Bone marrow (tissue), 2 donors: ENCODE data around the gene PISD.
"Not testable (repeated sequence)": the region's sequence is repeated elsewhere in the genome, so short reads cannot be mapped to it uniquely, and the experiment has no call there.

Source experiments
- DNase-seq, 2 donors: peaks; one replicate each; lab custom pipeline; 2025; lab: John Stamatoyannopoulos, UW

Gene PISD

DNA sequence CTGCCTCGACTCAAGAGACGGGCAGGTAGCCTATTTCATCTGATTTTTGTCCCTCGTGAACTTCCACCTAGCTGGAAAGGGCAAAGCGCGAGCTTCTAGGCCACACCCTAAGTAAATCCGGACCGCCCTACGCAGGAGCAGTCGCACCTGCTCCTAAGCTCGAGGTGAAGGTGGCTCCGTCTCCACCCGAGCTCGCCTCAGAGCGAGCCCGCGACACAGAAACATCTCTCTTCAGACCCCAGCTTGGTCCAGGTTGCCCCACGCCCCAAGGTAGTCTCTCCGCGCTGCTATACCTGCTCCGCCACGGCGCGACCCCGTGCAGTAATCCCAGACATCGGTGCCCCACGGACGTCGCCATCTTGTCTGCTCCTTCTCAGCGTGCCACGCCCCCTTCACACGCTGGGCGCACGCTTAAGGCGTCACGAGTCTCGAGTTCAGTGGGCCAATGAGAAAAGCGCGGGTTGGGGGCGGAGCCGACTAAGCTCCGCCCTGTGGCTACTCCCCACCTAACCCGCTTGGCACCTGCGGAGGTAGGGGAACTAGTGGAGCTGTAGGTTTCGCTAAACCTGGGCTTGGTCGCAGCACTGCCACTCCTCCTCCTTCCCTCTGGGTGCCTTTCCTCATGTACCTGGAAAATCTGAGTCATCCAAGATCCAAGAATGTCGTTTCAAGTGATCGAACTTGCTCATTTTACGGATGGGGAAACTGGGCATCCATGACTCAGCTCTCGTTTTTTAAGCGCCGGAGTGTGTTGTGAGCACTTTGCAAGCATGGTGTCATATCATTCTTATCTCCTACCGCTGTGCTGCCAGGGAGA, at the start of gene PISD:
Gene PISD, minus strand, starts transcription at position 365 of the 817 bp plus-strand sequence. Its CDS starts 7 bp downstream, at position 358.
- peak; percentile 85 to 91 for DNase-seq

DNA sequence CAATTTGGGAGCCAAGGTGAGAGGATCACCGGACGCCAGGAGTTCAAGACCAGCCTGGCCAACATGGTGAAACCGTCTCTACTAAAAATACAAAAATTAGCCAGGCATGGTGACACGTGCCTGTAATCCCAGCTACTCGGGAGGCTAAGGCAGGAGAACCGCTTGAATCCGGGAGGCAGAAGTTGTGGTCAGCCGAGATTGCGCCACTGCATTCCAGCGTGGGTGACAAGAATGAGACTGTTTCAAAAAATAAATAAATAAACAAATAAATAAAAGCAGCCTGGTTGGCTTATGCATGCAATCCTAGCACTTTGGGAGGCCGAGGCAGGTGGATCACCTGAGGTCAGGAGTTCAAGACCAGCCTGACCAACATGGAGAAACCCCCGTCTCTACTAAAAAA, 49.2 kb upstream of the PISD start:
- not testable (repeated sequence) for DNase-seq

DNA sequence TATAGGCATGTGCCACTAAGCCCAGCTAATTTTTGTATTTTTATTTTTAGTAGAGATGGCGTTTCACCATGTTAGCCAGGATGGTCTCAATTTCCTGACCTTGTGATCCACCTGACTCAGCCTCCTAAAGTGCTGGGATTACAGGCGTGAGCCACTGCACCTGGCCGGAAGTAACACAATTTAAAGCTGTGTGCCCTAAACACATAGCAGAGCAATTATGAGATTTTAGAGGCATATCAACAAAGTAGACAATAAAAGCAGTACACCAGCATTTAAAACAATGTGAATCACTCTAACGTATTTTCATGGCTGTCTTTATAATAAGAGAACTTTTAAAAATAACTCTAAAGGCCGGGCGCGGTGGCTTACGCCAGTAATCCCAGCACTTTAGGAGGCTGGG, 45.5 kb upstream of the PISD start:
- no peak for DNase-seq

DNA sequence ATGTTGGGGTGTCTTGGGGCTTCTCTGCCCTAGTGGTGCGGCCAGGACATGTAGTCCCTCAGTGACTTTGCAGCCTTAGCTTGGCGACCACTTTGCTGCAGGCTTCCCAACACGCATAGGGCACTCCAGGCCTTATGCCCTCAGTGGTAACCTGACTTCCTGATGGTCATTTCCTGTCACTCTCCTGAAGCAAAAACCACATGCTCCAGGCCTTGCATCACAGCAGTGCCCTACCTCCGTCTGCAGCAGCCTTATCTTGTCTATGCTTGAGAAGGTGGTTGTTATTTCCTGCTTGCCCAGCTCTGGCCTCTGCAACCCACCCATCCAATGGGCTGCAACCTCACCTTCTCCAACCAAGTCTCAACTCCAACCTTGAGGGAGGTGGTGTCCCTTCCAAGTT, 33.4 kb upstream of the PISD start:
- DNase-seq: no peak

DNA sequence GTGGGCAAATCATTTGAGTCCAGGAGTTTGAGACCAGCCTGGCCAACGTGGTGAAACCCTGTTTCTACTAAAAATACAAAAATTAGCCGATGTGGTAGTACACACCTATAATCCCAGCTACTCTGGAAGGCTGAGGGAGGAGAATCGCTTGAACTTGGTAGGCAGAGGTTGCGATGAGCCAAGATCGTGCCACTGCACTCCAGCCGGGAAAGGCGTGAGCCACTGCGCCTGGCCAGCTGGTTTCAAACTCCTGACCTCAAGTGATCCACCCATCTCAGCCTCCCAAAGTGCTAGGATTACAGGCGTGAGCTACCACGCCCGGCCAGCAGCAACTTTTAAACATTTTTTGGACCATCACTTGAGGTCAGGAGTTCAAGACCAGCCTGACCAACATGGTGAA, 32.0 kb upstream of the PISD start:
- DNase-seq: not testable (repeated sequence)

DNA sequence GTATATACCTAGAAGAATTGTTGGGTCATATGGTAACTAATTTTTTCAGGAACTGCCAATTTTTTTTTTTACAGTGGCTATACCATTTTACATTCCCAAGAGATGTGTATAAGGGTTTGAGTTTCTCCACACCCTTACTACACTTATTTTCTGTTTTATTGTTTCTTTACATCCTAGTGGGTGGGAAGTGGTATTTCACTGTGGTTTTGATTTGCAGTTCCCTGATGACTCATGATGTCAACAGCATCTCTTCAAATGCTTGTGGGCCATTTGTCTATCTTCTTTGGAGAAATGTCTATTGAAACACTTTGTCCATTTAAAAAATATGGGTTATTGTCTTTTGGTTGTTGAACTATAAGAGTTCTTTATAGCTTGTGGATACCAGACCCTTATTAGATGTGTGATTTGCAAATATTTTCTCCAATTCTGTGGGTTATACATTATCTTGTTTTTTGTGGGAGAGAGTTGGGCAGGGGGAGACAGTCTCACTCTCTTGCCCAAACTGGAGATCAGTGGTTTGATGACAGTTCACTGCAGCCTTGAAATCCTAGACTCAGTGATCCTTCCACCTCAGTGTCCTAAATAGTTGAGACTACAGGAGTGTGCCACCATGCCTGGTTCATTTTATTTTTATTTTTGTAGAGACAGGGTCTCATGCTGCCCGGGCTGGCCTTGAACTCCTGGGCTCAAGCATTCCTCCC, 30.3 kb upstream of the PISD start:
- DNase-seq: peak in 1 of 2 donors; percentile 7

DNA sequence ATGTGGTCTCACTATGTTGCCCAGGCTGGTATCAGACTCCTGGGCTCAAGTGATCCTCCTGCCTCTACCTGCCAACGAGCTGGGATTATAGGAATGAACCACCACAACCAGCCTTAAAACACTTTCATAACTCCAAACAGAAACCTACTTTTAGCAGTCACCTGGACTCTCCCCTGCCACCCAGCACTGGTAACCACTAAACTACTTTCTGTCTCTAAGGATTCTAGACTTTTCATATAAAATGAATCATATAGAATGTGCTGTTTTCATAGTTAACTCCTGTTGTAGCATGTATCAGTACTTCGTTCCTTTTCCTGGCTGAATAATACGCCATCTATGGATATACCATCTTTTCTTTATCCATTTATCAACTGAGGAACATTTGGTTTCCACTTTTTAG, 29.4 kb upstream of the PISD start:
- DNase-seq: no peak

DNA sequence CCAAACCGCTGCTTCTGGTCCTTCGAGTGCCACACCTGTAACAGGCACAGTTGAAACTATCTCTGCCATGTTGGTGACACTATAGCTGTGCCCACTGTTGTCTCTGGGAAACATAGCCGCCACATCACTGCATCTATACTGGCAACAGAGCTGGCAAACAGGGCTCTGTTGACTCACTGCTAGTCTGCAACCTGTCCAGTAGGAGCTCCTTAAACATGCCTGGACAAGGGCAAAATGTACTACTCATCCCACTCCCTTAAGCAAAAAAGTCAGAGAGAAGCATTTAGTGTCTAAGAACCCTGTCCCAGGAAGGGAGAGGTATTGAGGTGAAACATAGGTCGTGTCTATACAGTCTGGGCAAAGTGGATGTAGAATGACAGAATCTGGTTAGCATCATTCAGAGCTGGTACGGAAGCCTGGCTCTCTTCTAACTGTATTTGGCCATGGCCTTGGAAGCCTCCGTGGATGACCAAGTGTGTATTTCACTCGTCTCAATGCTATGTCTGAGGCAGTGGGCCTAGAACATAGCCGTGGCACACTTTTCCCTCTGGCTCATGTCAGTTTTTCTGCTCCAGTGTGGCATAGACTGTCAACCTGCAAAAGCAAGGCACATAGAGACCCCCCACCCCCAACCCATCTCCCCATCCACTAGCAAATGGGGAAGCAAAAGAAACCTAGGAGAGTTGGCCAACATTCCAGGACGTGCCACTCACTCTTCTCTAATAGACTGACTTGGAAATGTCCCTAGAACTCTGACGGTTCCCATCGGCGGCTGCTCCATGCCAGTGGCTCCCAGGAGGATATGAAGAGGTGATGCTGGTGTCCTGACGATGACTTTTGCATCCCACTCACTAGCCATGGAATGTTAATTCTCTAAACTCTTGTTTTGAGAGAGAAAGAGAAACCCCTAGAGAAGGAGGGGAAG, 21.4 kb upstream of the PISD start:
- no peak for DNase-seq

DNA sequence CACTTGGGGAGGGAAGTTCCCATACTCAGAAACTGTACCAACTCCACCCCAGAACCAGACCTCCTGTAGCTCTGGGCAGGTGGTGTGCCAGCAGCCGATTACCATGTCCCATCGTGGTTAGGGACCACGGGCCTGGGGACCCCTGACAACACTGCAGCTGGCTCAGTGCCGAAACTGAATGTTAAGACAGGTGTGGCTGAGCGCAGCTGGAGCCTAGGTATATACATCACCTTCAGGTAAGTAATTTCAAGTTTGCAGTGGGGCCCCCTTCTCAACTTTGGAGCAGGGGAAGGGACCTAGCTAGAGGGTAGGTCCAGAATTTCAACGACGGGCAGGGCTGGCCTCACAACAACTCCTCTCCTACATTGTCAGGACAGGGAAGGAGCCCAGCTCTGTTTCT, 20.7 kb upstream of the PISD start:
- DNase-seq: no peak

DNA sequence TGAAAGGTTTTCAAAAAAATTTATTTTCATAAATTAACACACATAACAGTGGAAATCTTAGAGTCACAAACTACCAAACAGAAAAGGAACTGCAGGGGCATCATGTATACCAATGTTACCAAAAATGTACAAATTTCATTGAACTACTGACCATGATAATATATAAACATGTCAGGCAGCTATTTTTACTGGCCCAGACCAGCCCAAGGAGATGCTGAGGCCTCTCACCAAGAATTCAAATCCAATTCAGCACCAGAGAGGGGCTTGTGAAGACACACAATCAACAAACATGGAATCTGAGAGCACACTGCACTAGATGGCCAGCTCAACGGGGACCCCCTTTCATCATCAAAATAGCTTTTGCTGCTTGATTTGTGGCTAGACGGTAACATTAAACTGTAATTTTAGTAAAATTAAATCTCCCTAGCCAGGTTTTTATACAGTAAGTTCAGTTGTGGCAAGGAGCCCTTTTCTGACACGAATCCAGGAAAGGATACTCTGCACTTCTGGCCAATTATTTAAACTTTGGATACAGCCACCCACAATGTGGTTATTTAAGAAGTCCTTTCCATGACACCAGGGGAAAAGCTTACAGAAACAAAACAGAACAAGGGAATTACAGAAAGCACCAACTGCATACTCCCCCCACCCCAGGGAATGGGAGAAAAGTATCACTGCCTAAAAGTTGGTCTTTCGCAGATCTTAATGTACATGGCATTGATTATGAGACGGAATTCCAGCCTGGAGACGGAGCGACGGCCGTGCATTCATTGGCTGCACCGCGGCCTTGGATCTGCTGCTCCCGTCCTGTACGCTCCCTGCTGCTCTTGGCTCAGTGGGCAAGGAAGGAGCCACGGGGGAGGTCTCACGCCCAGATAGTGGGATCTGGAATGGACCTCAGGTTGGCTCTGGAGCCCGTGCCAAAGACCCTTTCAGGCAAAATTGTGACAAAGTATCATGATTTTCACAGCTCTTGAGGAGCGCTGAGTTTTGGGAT, 19.6 kb upstream of the PISD start:
- DNase-seq: no peak

DNA sequence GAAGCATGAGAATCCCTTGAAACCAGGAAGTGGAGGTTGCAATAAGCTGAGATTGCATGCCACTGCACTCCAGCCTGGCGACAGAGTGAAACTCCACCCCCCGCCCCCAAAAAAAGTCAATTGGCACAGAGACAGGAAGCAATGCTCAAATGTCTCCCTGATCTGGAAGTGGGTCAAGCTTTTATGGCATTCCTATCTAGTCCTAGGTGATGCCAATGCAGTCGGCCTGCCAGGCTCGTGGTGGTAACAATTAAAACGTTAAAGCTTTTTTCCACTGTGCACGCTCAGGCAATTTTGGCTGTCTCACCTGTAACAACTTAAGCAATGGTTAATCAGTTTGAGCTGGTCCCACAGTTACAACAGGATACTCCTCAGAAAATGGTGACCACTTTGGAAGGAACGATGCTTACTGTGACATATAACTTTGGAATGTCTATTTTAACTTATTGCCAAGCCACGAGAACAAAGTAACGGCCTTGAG, 18.9 kb upstream of the PISD start:
- no peak for DNase-seq

DNA sequence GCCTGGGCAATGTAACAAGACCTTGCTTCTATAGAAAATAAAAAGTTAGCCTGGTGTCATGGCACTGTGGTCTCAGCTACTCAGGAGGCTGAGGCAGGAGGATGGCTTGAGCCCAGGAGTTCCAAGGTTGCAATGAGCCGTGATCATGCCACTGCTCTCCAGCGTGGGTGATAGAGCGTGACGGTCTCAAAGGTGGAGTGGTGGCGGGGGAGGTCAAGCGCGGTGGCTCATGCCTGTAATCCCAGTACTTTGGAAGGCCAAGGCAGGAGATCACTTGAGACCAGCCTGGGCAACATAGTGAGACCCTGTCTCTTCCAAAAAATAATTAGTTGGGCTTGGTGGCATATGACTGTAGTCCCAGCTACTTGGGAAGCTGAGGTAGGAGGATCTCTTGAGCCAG, 16.7 kb upstream of the PISD start:
- DNase-seq: no peak

DNA sequence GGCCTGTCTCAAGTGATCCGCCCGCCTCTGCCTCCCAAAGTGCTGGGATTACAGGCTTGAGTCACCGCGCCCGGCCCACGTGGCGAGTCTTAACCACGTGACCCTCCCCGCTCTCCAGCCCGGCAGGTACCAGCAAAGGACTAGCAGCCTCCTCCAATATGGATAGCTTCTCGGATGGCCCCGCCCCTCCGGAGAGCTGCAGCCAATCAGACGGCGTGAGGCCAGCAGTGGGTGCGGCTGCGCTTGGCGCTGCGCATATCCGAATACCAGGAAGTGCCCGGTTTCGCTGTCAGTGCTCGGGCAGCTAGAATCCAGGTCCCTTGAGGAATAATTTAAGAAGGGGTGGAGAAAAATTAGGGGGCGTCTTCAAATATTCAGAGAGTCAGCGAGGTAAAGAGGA, 14.7 kb upstream of the PISD start:
- peak; percentile 57 to 75 for DNase-seq

DNA sequence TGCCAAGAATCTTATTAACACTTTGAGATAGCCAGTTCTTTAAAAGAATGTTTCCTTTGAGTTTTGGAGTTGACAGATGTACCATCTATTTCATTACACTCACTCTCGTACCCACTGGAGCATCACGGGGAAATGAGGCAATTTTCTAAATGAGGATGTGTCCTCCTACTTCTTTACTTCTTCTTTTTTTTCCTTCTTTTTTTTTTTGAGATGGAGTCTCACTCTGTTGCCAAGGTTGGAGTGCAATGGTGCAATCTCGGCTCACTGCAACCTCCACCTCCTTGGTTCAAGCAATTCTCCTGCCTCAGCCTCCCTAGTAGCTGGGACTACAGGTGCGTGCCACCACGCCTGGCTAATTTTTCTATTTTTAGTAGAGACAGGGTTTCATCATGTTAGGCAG, 12.2 kb upstream of the PISD start:
- DNase-seq: peak in 1 of 2 donors; percentile 47

DNA sequence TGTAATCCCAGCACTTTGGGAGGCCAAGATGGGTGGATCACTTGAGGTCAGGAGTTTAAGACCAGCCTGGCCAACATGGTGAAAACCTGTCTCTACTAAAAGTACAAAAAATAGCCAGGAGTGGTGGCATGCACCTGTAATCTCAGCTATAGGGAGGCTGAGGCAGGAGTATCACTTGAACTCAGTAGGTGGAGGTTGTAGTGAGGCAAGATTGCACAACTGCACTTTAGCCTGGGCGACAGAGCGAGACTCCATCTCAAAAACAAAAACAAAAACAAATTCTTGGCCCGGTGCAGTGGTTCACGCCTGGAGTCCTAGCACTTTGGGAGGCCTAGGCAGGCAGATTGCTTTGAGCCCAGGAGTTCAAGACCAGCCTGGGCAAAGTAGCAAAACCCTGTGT, 6.8 kb upstream of the PISD start:
- not testable (repeated sequence) for DNase-seq

DNA sequence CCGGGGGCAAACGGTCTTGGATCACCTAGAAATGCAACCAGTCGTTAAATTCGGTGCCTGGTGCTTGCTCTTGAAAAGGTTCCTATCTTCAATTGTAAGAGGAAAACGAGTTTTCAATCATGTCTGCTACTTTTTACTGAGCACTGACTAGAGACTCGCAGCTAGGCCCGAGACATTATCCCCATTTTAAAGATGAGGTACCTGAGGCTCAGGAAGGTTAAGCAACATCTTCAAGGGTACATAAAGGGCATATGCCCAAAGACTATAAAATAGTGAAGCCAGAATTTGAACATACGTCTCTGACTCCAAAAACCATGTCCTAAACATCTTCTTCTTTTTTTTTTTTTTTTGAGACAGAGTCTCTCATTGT, 638 bp upstream of the PISD start:
- DNase-seq: no peak

DNA sequence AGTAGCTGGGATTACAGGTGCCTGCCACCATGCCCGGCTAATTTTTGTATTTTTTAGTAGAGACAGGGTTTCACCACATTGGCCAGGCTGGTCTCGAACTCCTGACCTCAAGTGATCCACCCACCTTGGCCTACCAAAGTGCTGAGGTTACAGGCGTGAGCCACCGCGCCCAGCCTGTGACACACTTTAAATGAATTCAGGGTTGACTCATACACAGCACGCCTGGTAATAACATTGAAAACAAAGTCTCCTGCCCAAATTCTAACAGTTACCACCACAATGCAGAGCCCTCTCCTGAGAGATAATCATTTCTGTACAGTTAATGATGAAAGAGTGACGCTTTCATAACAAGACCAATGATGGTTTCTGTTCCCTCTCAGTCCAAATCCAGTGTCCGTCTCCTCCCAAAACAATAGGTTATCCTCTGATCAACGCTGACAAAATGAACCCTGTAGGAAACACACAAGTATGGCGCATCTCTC, 1.1 kb downstream of the PISD start:
- not testable (repeated sequence) for DNase-seq

DNA sequence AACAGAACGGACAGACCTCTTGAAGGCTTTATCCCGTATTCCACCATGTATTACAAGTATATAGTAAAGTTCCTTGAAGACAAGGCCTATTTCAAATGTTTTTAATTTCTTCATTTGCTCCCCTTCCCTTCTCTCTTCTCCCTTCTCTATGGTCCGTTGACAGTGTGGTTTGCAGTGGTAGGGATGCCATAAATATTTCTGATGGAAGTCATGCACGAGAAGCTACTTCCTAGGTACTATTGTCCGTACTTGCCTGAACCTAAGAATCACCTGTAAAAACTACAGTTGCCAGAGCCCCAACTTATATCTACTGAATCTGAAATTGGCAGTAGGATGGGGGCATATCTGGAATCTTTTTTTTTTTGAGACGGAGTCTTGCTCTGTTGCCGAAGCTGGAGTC, 2.8 kb downstream of the PISD start:
- no peak for DNase-seq

DNA sequence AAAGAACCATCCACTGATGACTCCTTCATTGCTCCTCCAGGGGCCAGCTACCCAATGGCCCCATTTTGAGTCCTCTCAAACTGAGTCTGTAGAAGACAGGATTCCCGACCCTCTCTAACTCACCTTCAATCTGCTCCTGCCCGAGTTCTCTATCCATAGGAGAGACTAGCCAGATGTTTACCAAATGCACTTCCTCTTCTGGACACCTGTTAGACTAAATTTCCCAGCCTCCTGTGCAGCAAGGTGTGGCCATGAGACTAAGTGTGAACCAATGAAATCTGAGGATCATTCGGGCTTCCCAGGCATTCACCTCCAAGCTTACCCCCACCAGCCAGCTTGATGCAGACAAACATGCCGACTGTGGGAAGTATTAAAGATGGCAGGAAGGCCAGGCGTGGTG, 7.6 kb downstream of the PISD start:
- DNase-seq: no peak

DNA sequence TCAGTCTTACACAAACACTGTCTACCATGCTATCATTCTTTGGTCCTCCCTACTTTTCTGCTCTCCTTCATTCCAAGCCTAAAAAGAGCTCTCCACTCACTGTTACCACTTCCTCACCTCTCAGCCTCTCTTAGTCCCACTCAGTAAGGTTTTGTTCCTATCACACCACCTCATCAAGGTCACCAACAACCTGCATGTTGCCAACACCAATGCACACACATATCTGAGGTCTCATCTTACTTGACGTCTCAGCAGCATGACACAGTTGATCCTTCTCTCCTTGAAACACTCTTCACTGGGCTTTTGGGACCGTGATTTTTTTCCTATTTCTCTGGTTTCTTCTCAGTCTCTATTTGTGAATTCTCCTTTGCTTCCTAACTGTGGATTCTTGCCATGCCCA, 8.1 kb downstream of the PISD start:
- DNase-seq: no peak
